ENCODE results near the gene DTYMK. TPM values are rescaled to one million over a fixed set of nuclear protein-coding genes. Genes with fewer than 3 reads are reported as not detected.

The DTYMK gene, protein sequence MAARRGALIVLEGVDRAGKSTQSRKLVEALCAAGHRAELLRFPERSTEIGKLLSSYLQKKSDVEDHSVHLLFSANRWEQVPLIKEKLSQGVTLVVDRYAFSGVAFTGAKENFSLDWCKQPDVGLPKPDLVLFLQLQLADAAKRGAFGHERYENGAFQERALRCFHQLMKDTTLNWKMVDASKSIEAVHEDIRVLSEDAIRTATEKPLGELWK
- 32.1 to 36.5 TPM (median 35.0 TPM) in 3 replicates for total RNA-seq

DNA sequence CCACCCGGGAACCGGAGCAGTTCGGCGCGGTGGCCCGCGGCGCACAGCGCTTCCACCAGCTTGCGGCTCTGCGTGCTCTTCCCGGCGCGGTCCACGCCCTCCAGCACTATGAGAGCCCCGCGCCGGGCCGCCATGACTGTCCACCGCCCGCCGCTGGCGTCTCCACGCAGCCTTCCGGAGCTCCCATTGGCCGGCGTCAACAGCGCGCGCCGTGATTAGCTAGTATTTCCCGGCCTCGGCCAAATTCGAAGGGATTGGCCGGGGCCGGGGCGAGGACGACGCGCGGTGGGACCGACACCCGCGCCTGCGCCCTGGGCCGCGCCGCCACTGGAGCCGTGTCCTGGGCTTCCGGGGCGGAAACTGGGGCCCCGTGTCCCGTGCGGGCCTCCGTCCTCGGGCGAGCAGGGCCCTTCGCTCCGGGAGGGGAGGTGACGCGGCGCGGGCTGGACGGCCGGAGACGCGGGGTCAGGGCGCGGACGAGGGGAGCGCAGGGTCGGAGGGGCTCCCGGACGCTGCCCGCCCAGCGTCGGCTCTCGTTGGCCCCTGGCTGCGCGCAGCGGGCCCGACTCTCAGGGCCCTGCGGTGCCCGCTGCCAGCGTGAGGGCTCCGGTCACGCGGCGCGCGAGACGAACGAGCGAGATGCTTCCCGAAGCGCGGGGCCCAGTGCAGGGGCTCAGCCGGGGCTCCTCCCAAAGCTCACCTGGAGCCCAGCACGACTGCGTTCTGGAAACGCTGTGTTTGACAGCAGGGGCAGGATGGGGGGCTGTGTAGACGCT is at the start of gene DTYMK:
Gene DTYMK, minus strand, starts transcription at position 166 of the 776 bp plus-strand sequence. Its CDS starts 32 bp downstream, at position 134.
- H3K36me3 Mint-ChIP-seq, result peaks cover 9% of the 10 kb centered on the region
- no peaks in the 10 kb centered on the region for H3K27me3 Mint-ChIP-seq (ENCODE audit: low read depth)
- H3K4me3 Mint-ChIP-seq, result peak within 1 kb of the TSS; percentile 81
- peak; percentile 93 to 96 for DNase-seq (ENCODE audit: low spot score in 2 of 2, unreplicated experiment in 2 of 2)
- H3K27ac Mint-ChIP-seq, result peak within 1 kb of the TSS; percentile 90
- TF ChIP-seq, protein P1, sequence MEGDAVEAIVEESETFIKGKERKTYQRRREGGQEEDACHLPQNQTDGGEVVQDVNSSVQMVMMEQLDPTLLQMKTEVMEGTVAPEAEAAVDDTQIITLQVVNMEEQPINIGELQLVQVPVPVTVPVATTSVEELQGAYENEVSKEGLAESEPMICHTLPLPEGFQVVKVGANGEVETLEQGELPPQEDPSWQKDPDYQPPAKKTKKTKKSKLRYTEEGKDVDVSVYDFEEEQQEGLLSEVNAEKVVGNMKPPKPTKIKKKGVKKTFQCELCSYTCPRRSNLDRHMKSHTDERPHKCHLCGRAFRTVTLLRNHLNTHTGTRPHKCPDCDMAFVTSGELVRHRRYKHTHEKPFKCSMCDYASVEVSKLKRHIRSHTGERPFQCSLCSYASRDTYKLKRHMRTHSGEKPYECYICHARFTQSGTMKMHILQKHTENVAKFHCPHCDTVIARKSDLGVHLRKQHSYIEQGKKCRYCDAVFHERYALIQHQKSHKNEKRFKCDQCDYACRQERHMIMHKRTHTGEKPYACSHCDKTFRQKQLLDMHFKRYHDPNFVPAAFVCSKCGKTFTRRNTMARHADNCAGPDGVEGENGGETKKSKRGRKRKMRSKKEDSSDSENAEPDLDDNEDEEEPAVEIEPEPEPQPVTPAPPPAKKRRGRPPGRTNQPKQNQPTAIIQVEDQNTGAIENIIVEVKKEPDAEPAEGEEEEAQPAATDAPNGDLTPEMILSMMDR (IDR thresholded peaks at IDR 0.05; ENCODE audit: unreplicated experiment), result no peak
- peaks cover 18% of the 10 kb centered on the region for H3K4me1 Mint-ChIP-seq
- no peaks in the 10 kb centered on the region for H3K9me3 Mint-ChIP-seq

DNA sequence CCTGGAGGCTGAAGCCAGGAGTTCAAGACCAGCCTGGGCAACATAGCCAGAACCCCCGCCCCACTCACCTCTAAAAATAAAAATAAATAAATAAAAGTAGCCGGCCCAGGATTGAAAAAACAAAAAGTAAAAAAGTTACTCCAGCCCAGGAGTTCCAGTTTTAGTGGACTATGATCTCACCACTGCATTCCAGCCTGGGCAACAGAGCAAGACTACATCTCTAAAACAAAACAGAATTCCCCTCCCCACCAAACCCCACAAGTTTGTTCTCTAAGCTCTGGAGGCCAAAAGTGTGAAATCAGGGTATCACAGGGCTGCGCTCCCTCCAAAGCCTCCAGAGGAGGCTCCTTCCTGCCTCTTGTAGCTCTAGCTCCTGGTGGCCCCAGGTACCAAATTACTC is 49.5 kb upstream of the DTYMK start:
- TF ChIP-seq, protein P1 (IDR thresholded peaks at IDR 0.05; ENCODE audit: unreplicated experiment), result no peak
- H3K4me3 Mint-ChIP-seq, result peak overlapping the region; percentile 81
- peaks cover 1% of the 10 kb centered on the region for H3K36me3 Mint-ChIP-seq
- peaks cover 10% of the 10 kb centered on the region for H3K4me1 Mint-ChIP-seq
- peak overlapping the region; percentile 22 for H3K27ac Mint-ChIP-seq
- no peaks in the 10 kb centered on the region for H3K27me3 Mint-ChIP-seq (ENCODE audit: low read depth)
- no peaks in the 10 kb centered on the region for H3K9me3 Mint-ChIP-seq
- DNase-seq (ENCODE audit: low spot score in 2 of 2, unreplicated experiment in 2 of 2), result no peak

DNA sequence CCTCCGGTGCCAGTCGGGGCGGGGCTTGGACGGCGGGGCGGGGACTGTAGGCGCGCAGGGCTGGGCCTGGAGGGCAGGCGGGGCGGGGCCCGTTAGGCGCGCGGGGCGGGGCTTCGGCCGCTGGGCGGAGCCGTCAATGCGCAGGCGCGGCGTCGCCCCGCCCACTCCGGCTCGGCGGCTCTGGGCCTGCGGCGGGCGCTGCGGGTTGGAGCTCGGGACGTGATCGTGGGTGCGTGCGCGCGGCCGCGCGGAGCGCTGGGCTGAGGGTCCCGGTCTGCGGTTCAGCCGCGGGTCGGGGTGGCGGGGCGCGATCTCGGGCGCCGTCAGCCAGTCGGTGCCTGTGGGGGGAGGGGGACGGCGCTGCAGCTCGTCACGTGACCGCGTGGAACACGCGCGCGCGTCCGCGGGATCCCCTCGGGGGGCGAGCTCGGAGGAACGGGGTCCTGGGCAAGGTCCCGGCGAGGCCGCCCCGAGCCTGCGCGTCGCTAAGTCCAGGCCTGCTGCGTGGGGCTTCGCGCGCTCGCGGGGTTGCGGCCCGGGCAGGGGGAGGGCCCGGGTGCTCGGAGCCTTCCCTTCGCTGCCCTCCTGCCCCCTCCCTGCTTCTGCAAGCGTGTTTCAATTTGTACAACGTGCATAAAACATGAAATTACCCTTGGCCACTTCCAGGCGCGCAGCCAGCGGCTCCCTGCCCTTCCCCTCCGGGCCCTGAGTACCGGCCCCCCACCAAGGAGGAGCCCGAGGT is 48.0 kb upstream of the DTYMK start, which contains the start of gene D2HGDH:
Gene D2HGDH, plus strand, starts transcription at position 164 of the 742 bp plus-strand sequence. CDS start 595 bp downstream, outside the sequence.
- Mint-ChIP-seq H3K4me1 (peaks cover 12% of the 10 kb centered on the region), H3K9me3 (no peaks in the 10 kb centered on the region), H3K4me3 (peak within 1 kb of the TSS; percentile 81), H3K27me3 (ENCODE audit: low read depth) (no peaks in the 10 kb centered on the region), H3K27ac (peak within 1 kb of the TSS; percentile 88), H3K36me3 (no peaks in the 10 kb centered on the region)
- TF ChIP-seq, protein P1 (IDR thresholded peaks at IDR 0.05; ENCODE audit: unreplicated experiment), result no peak
- DNase-seq (ENCODE audit: low spot score in 2 of 2, unreplicated experiment in 2 of 2), result peak; percentile 93 to 97

DNA sequence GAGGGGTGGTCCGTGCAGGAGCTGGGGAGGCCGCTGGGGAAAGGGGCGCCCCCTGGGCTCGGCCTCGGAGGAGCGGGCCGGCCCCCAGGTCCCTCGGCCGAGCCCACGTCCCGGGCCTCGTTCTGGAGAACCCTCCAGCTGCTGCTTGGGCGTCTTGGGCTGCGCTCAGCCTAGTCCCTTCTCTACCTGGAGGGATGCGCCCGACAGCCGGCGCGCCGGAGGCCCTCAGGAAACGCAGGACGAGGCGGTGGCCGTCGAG is 47.5 kb upstream of the DTYMK start:
- peaks cover 12% of the 10 kb centered on the region for H3K4me1 Mint-ChIP-seq
- H3K9me3 Mint-ChIP-seq, result no peaks in the 10 kb centered on the region
- peak overlapping the region; percentile 62 for H3K4me3 Mint-ChIP-seq
- H3K27ac Mint-ChIP-seq, result no peak overlapping the region
- no peaks in the 10 kb centered on the region for H3K36me3 Mint-ChIP-seq
- TF ChIP-seq, protein P1 (IDR thresholded peaks at IDR 0.05; ENCODE audit: unreplicated experiment), result no peak
- DNase-seq (ENCODE audit: low spot score in 2 of 2, unreplicated experiment in 2 of 2), result no peak
- no peaks in the 10 kb centered on the region for H3K27me3 Mint-ChIP-seq (ENCODE audit: low read depth)

DNA sequence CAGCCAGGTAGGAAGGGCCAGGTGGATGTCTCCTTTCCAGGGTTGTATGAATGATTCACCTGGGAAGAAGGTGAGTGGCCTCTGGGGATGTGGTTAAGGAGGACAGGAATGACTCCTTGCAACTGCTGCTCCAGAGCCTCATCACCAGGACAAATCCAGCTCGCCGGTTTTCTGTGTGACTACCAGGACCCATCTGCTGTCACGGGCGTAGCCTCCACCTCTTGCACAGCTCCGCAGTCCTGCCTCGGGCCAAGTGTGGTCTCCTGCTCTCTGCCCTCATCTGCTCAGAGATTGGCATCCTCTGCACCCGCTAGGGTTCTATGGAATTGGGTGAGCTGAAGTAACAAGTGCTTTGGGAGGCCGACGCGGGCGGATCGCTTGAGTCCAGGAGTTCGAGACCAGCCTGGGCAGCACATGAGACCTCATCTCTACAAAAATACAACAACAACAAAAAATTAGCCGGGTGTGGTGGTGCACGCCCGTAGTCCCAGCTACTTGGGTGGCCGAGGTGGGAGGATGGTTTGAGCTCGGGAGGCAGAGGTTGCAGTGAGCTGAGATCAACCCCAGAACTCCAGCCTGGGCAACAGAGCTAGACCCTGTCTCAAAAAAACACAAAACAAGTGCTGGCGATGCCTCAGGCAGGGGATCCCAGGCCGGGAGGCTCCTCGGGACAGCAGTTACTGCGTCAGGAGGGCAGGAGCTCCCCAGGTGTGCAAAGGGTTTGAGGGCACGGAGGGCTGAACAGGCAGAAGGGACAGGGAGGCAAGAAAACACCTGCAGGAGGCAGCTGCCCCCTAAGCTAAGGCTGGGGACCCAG is 47.0 kb upstream of the DTYMK start:
- no peaks in the 10 kb centered on the region for H3K9me3 Mint-ChIP-seq
- peaks cover 12% of the 10 kb centered on the region for H3K4me1 Mint-ChIP-seq
- peak overlapping the region; percentile 62 for H3K4me3 Mint-ChIP-seq
- TF ChIP-seq, protein P1 (IDR thresholded peaks at IDR 0.05; ENCODE audit: unreplicated experiment), result no peak
- no peak for DNase-seq (ENCODE audit: low spot score in 2 of 2, unreplicated experiment in 2 of 2)
- no peaks in the 10 kb centered on the region for H3K27me3 Mint-ChIP-seq (ENCODE audit: low read depth)
- no peaks in the 10 kb centered on the region for H3K36me3 Mint-ChIP-seq
- no peak overlapping the region for H3K27ac Mint-ChIP-seq
